Stomach (tissue), 9 donors: ENCODE data around the gene OTOS. TPM values are rescaled to one million over a fixed set of nuclear protein-coding genes. Genes with fewer than 3 reads are reported as not detected.

Experiments
- DNase-seq, 2 donors: peaks; one replicate each; pipeline versions ENCODE4 v3.0.0 to v3.0.0-alpha.2; 2013 to 2019
- H3K27ac ChIP-seq, 5 donors: fragments of 200-600 bp in 4 of 5; sonication (generic) in 4 of 5; one replicate each; pipeline ENCODE4 v1.5.1; 2013 to 2019; ENCODE audit warnings: mild to moderate bottlenecking in 1 of 5, moderate library complexity in 1 of 5
- H3K27me3 ChIP-seq, 3 donors: fragments of 200-600 bp; sonication (generic); one replicate each; pipeline ENCODE4 v1.5.1; 2017 to 2019; ENCODE audit warnings: mixed run types in 1 of 3
- H3K36me3 ChIP-seq, 4 donors: fragments of 200-600 bp; sonication (generic); 1 replicate in 3 of 4; 2 replicates in 1 of 4; pipeline ENCODE4 v1.5.1; 2016 to 2019
- H3K4me1 ChIP-seq, 4 donors: fragments of 200-600 bp; sonication (generic); one replicate each; pipeline ENCODE4 v1.5.1; 2016 to 2019
- H3K4me3 ChIP-seq, 4 donors: fragments of 200-600 bp; sonication (generic) in 3 of 4; one replicate each; pipeline ENCODE4 v1.5.1; 2016 to 2019; ENCODE audit warnings: mild to moderate bottlenecking in 1 of 4
- H3K9me3 ChIP-seq, 4 donors: fragments of 200-600 bp; sonication (generic); one replicate each; pipeline ENCODE4 v1.5.1; 2016 to 2019
- CTCF ChIP-seq, 7 experiments: fragments of 450-650 bp in 4 of 7; fragments of 200-600 bp in 3 of 7; sonication (generic) in 3 of 7; IDR thresholded peaks; one replicate each; pipeline ENCODE4 v1.5.1; 2016 to 2019; ENCODE audit warnings: antibody characterized with exemption in 7 of 7, control low read depth in 2 of 7, mild to moderate bottlenecking in 1 of 7
- EP300 ChIP-seq: sonication (generic); formaldehyde crosslinking; IDR thresholded peaks from one replicate; pipeline ENCODE4 v1.6.1; 2017; ENCODE audit warnings: antibody characterized with exemption
- POLR2A ChIP-seq, 4 donors: fragments of 450-650 bp; IDR thresholded peaks; one replicate each; pipeline ENCODE4 v1.6.1; 2016; ENCODE audit warnings: antibody characterized with exemption in 4 of 4, control low read depth in 2 of 4, mild to moderate bottlenecking in 1 of 4, moderate library complexity in 1 of 4
- POLR2AphosphoS5 ChIP-seq, 3 donors: sonication (generic); formaldehyde crosslinking; IDR thresholded peaks; one replicate each; pipeline ENCODE4 v1.6.1; 2016; ENCODE audit warnings: antibody characterized with exemption in 3 of 3
- WGBS, 5 donors: extraction: QIAGEN DNeasy Blood & Tissue Kit in 3 of 5; methylation state at CpG; one replicate each; pipeline versions ENCODE4 v1.1.5 to v1.1.7; 2013 to 2018; 5-methylcytosine and 5-hydroxymethylcytosine counted together
- intact Hi-C: fragments of 100-400 bp; cut with DNase I; formaldehyde crosslinking; loops from one replicate; pipeline ENCODE4 v1.15.1; 2023; ENCODE audit warnings: low total_unique reads
- polyA plus RNA-seq, 3 donors: library from polyadenylated mRNA; stranded (reverse); fragments of 200-250 nt; gene quantifications; one replicate each; pipeline ENCODE4 v1.2.3, GENCODE V29; 2013
- total RNA-seq, 5 donors: library from RNA; depleted of rRNA; stranded (reverse); fragments of >200 nt; gene quantifications; one replicate each; pipeline versions ENCODE4 v1.1.0 to v1.2.3, GENCODE V29; 2014 to 2016
- donor health status: healthy with polysubstance abuse.
- donor health status: Bipolar disorder and iron deficiency.
- donor health status: healthy.

The OTOS gene
- total and polyA plus RNA-seq, 8 donors = not detected

GRCh38 chr2:240163844-240164574 is 23.6 kb upstream of the OTOS start:
- H3K27me3 ChIP-seq = peaks cover 0 to 65% (median 17%) of the 10 kb centered on the region in 3 donors
- WGBS, 5 donors = 75 to 91% (median 86%) methylated on average over 4 of the region's 4 CpGs
- intact Hi-C loops = no loop called here
- no peaks in the 10 kb centered on the region for H3K9me3 ChIP-seq
- no peaks in the 10 kb centered on the region for H3K36me3 ChIP-seq
- no peak overlapping the region for H3K27ac ChIP-seq
- no peak for DNase-seq
- H3K4me3 ChIP-seq = no peak overlapping the region
- no peak for TF ChIP-seq POLR2A (IDR thresholded peaks at IDR 0.05)
- TF ChIP-seq EP300 = no peak
- no peak for TF ChIP-seq CTCF (IDR thresholded peaks at IDR 0.05)
- no peak for TF ChIP-seq POLR2AphosphoS5 (IDR thresholded peaks at IDR 0.05)
- no peaks in the 10 kb centered on the region for H3K4me1 ChIP-seq

GRCh38 chr2:240162939-240163714 is 22.7 kb upstream of the OTOS start:
- no peak overlapping the region for H3K27ac ChIP-seq
- H3K9me3 ChIP-seq = no peaks in the 10 kb centered on the region
- H3K27me3 ChIP-seq = peaks cover 0 to 56% (median 17%) of the 10 kb centered on the region in 3 donors
- intact Hi-C loops = no loop called here
- H3K4me3 ChIP-seq = no peak overlapping the region
- no peaks in the 10 kb centered on the region for H3K36me3 ChIP-seq
- WGBS, 5 donors = 70 to 78% (median 73%) methylated on average over 15 to 16 of the region's 16 CpGs
- no peaks in the 10 kb centered on the region for H3K4me1 ChIP-seq
- TF ChIP-seq EP300 (no peak), CTCF (IDR thresholded peaks at IDR 0.05) (no peak), POLR2AphosphoS5 (IDR thresholded peaks at IDR 0.05) (no peak), POLR2A (IDR thresholded peaks at IDR 0.05) (no peak)
- DNase-seq = no peak

- 74 to 83% (median 79%) methylated on average over 6 of the region's 6 CpGs for WGBS, 5 donors
- Histone ChIP-seq H3K9me3 (no peaks in the 10 kb centered on the region), H3K4me3 (no peak overlapping the region), H3K27ac (no peak overlapping the region), H3K4me1 (no peaks in the 10 kb centered on the region), H3K27me3 (peaks cover 0 to 52% (median 16%) of the 10 kb centered on the region in 3 donors), H3K36me3 (no peaks in the 10 kb centered on the region)
- TF ChIP-seq POLR2A (IDR thresholded peaks at IDR 0.05) (no peak), POLR2AphosphoS5 (IDR thresholded peaks at IDR 0.05) (no peak), EP300 (no peak), CTCF (IDR thresholded peaks at IDR 0.05) (no peak)
- intact Hi-C loops = no loop called here
- DNase-seq = no peak
These were observed 22.1 kb upstream of the OTOS start for GRCh38 chr2:240162531-240162930.

GRCh38 chr2:240162032-240162431 is 21.6 kb upstream of the OTOS start:
- intact Hi-C loops = no loop called here
- H3K36me3 ChIP-seq = no peaks in the 10 kb centered on the region
- no peak overlapping the region for H3K27ac ChIP-seq
- TF ChIP-seq CTCF (IDR thresholded peaks at IDR 0.05) (no peak), POLR2A (IDR thresholded peaks at IDR 0.05) (no peak), EP300 (no peak), POLR2AphosphoS5 (IDR thresholded peaks at IDR 0.05) (no peak)
- H3K4me1 ChIP-seq = no peaks in the 10 kb centered on the region
- 68 to 76% (median 71%) methylated on average over 5 of the region's 5 CpGs for WGBS, 5 donors
- H3K9me3 ChIP-seq = no peaks in the 10 kb centered on the region
- H3K4me3 ChIP-seq = no peak overlapping the region
- H3K27me3 ChIP-seq = peaks cover 0 to 47% (median 14%) of the 10 kb centered on the region in 3 donors
- no peak for DNase-seq
